Kidney (tissue), 14 donors: Measurements from ENCODE around the gene DYNC1H1. TPM values are rescaled to one million over a fixed set of nuclear protein-coding genes. Genes with fewer than 3 reads are reported as not detected.

Experiments
- DNase-seq, 5 donors: peaks; one replicate each; pipeline ENCODE4 v3.0.0-alpha.2; 2013 to 2020
- FAIRE-seq: peaks from 2 replicates; lab custom pipeline; 2012; peaks lifted over from hg19 to GRCh38; lab: Jason Lieb, UNC
- H3K27ac ChIP-seq, 2 donors: one replicate each; pipeline ENCODE4 v1.7.0; 2013; ENCODE audit warnings: low read depth in 2 of 2, low read length in 2 of 2, inconsistent platforms in 1 of 2
- H3K27me3 ChIP-seq: one replicate; pipeline ENCODE4 v1.7.1; 2013; ENCODE audit warnings: low read length, inconsistent platforms; ENCODE audit not compliant: control insufficient read depth, insufficient read depth
- H3K36me3 ChIP-seq, 3 donors: one replicate each; pipeline versions ENCODE4 v1.7.0 to v1.7.1; 2013; ENCODE audit warnings: low read length in 3 of 3, control low read depth in 1 of 3, inconsistent platforms in 1 of 3; ENCODE audit not compliant: insufficient read depth in 3 of 3, control insufficient read depth in 2 of 3
- H3K4me1 ChIP-seq, 3 donors: one replicate each; pipeline versions ENCODE4 v1.7.0 to v1.7.1; 2013; ENCODE audit warnings: low read length in 3 of 3, inconsistent platforms in 1 of 3, low read depth in 1 of 3; ENCODE audit not compliant: control insufficient read depth in 2 of 3, insufficient read depth in 2 of 3
- H3K4me3 ChIP-seq, 3 donors: one replicate each; pipeline versions ENCODE4 v1.7.0 to v1.8.1; 2013; ENCODE audit warnings: low read length in 3 of 3, control low read depth in 1 of 3, inconsistent platforms in 1 of 3
- H3K9ac ChIP-seq, 3 donors: one replicate each; pipeline versions ENCODE4 v1.7.0 to v1.7.1; 2013; ENCODE audit warnings: low read length in 3 of 3, control low read depth in 1 of 3, inconsistent platforms in 1 of 3
- H3K9me3 ChIP-seq, 3 donors: one replicate each; pipeline versions ENCODE4 v1.7.0 to v1.7.1; 2013; ENCODE audit warnings: low read length in 3 of 3, control low read depth in 1 of 3, inconsistent platforms in 1 of 3; ENCODE audit not compliant: control insufficient read depth in 2 of 3, insufficient read depth in 1 of 3
- CTCF ChIP-seq: IDR thresholded peaks from 3 replicates; pipeline ENCODE4 v1.5.1; 2012; ENCODE audit warnings: mild to moderate bottlenecking, moderate library complexity, borderline replicate concordance; ENCODE audit not compliant: insufficient read depth; ENCODE audit errors: extremely low read depth
- intact Hi-C: fragments of 100-400 bp; cut with DNase I; formaldehyde crosslinking; loops from one replicate; pipeline ENCODE4 v1.11.1; 2022
- polyA plus RNA-seq: library from polyadenylated mRNA; stranded (reverse); fragments of 350-450 nt; fragmentation: Illumina TruSeq; extraction: RNeasy Lipid Tissue Mini Kit (QIAGEN cat#74804); gene quantifications from one replicate; pipeline ENCODE4 v1.2.3, GENCODE V29; 2014; ENCODE audit warnings: low read depth, low replicate concordance; ENCODE audit not compliant: insufficient read depth
- total RNA-seq: library from RNA; stranded (reverse); fragmentation: NEBNext Ultra II Directional; extraction: Animal tissue kit (Norgen Biotek cat#: 25700); gene quantifications from one replicate; pipeline ENCODE4 v1.2.1, GENCODE V29; 2021
- donor health status: control.
- donor health status: control.
- donor health status: control.
- donor health status: control.
- donor health status: control.
- donor health status: DM: yes; HTN: yes; CAD: no.
- donor health status: Normal renal cell carcinoma (clear cell type).

DYNC1H1 gene
- total and polyA plus RNA-seq, 2 donors from 2014 or later: 132 to 390 TPM

GRCh38 chr14:102052522-102052921 is 88.1 kb downstream of the DYNC1H1 start:
- Histone ChIP-seq H3K36me3 (peaks cover 6 to 33% (median 24%) of the 10 kb centered on the region in 3 donors), H3K27ac (no peak overlapping the region), H3K4me3 (no peak overlapping the region), H3K27me3 (no peaks in the 10 kb centered on the region), H3K9ac (no peak overlapping the region), H3K4me1 (peaks cover 0 to 3% (median 0%) of the 10 kb centered on the region in 3 donors), H3K9me3 (no peaks in the 10 kb centered on the region)
- TF ChIP-seq CTCF: no peak
- DNase-seq (no peak), FAIRE-seq (no peak)
- intact Hi-C loops: no loop called here

- Histone ChIP-seq H3K4me3 (no peak overlapping the region), H3K9ac (no peak overlapping the region), H3K9me3 (no peaks in the 10 kb centered on the region), H3K4me1 (peaks cover 0 to 3% (median 0%) of the 10 kb centered on the region in 3 donors), H3K27me3 (no peaks in the 10 kb centered on the region), H3K36me3 (peaks cover 0 to 6% (median 2%) of the 10 kb centered on the region in 3 donors), H3K27ac (no peak overlapping the region)
- no peak for TF ChIP-seq CTCF
- DNase-seq: peak in 1 of 5 donors; percentile 74
- no peak for FAIRE-seq
- intact Hi-C loops: no loop called here
Observed at GRCh38 chr14:102055181-102055901, 91.0 kb downstream of the DYNC1H1 start.

- Histone ChIP-seq H3K27me3 (no peaks in the 10 kb centered on the region), H3K4me3 (no peak overlapping the region), H3K27ac (no peak overlapping the region), H3K4me1 (peaks cover 0 to 3% (median 0%) of the 10 kb centered on the region in 3 donors), H3K9me3 (no peaks in the 10 kb centered on the region), H3K36me3 (peaks cover 0 to 2% (median 0%) of the 10 kb centered on the region in 3 donors), H3K9ac (no peak overlapping the region)
- TF ChIP-seq CTCF: no peak
- DNase-seq (peak in 1 of 5 donors; percentile 46), FAIRE-seq (no peak)
- intact Hi-C loops: no loop called here
Observed at GRCh38 chr14:102056694-102057442, 92.5 kb downstream of the DYNC1H1 start.
